Measurements from ENCODE around the gene PTPRK.

PTPRK gene

GRCh38 chr6:128141932-128142331 lies 378.5 kb downstream of the PTPRK start:
- Histone ChIP-seq H3K27ac (ENCODE audit: insufficient read depth, low read depth, low read length, poor library complexity, severe bottlenecking) (no peak overlapping the region), H3K4me3 (ENCODE audit: insufficient read depth, low read depth, low read length) (no peak overlapping the region), H3K36me3 (ENCODE audit: control insufficient read depth, insufficient read depth, low read length) (no peaks in the 10 kb centered on the region), H3K27me3 (ENCODE audit: control insufficient read depth, insufficient read depth, low read length, poor library complexity, severe bottlenecking) (no peaks in the 10 kb centered on the region), H3K4me1 (ENCODE audit: control insufficient read depth, insufficient read depth, low read length) (no peaks in the 10 kb centered on the region), H3K9me3 (ENCODE audit: control insufficient read depth, low read length) (no peaks in the 10 kb centered on the region)

- Histone ChIP-seq H3K4me1 (ENCODE audit: control insufficient read depth, insufficient read depth, low read length) (no peaks in the 10 kb centered on the region), H3K36me3 (ENCODE audit: control insufficient read depth, insufficient read depth, low read length) (no peaks in the 10 kb centered on the region), H3K27me3 (ENCODE audit: control insufficient read depth, insufficient read depth, low read length, poor library complexity, severe bottlenecking) (no peaks in the 10 kb centered on the region), H3K27ac (ENCODE audit: insufficient read depth, low read depth, low read length, poor library complexity, severe bottlenecking) (no peak overlapping the region), H3K4me3 (ENCODE audit: insufficient read depth, low read depth, low read length) (no peak overlapping the region), H3K9me3 (ENCODE audit: control insufficient read depth, low read length) (no peaks in the 10 kb centered on the region)
- WGBS, 2 experiments, result 94 to 97% methylated on average over 1 of the region's 1 CpG
These were observed 380.9 kb downstream of the PTPRK start for GRCh38 chr6:128139519-128139918.

GRCh38 chr6:128138694-128139093 lies 381.7 kb downstream of the PTPRK start:
- H3K9me3 ChIP-seq (ENCODE audit: control insufficient read depth, low read length), result no peaks in the 10 kb centered on the region
- H3K4me1 ChIP-seq (ENCODE audit: control insufficient read depth, insufficient read depth, low read length), result no peaks in the 10 kb centered on the region
- H3K4me3 ChIP-seq (ENCODE audit: insufficient read depth, low read depth, low read length), result no peak overlapping the region
- no peaks in the 10 kb centered on the region for H3K36me3 ChIP-seq (ENCODE audit: control insufficient read depth, insufficient read depth, low read length)
- no peaks in the 10 kb centered on the region for H3K27me3 ChIP-seq (ENCODE audit: control insufficient read depth, insufficient read depth, low read length, poor library complexity, severe bottlenecking)
- H3K27ac ChIP-seq (ENCODE audit: insufficient read depth, low read depth, low read length, poor library complexity, severe bottlenecking), result no peak overlapping the region
- 91 to 95% methylated on average over 1 of the region's 1 CpG for WGBS, 2 experiments

- Histone ChIP-seq H3K27me3 (ENCODE audit: control insufficient read depth, insufficient read depth, low read length, poor library complexity, severe bottlenecking) (no peaks in the 10 kb centered on the region), H3K4me1 (ENCODE audit: control insufficient read depth, insufficient read depth, low read length) (no peaks in the 10 kb centered on the region), H3K4me3 (ENCODE audit: insufficient read depth, low read depth, low read length) (no peak overlapping the region), H3K36me3 (ENCODE audit: control insufficient read depth, insufficient read depth, low read length) (no peaks in the 10 kb centered on the region), H3K9me3 (ENCODE audit: control insufficient read depth, low read length) (no peaks in the 10 kb centered on the region), H3K27ac (ENCODE audit: insufficient read depth, low read depth, low read length, poor library complexity, severe bottlenecking) (no peak overlapping the region)
These were observed 385.1 kb downstream of the PTPRK start for GRCh38 chr6:128135325-128135724.

GRCh38 chr6:128131566-128131965 lies 388.8 kb downstream of the PTPRK start:
- no peaks in the 10 kb centered on the region for H3K9me3 ChIP-seq (ENCODE audit: control insufficient read depth, low read length)
- WGBS, 2 experiments, result 88 to 99% methylated on average over 1 to 3 of the region's 3 CpGs
- H3K4me1 ChIP-seq (ENCODE audit: control insufficient read depth, insufficient read depth, low read length), result no peaks in the 10 kb centered on the region
- no peaks in the 10 kb centered on the region for H3K36me3 ChIP-seq (ENCODE audit: control insufficient read depth, insufficient read depth, low read length)
- no peaks in the 10 kb centered on the region for H3K27me3 ChIP-seq (ENCODE audit: control insufficient read depth, insufficient read depth, low read length, poor library complexity, severe bottlenecking)
- H3K4me3 ChIP-seq (ENCODE audit: insufficient read depth, low read depth, low read length), result no peak overlapping the region
- no peak overlapping the region for H3K27ac ChIP-seq (ENCODE audit: insufficient read depth, low read depth, low read length, poor library complexity, severe bottlenecking)

GRCh38 chr6:128131036-128131435 lies 389.4 kb downstream of the PTPRK start:
- Histone ChIP-seq H3K27ac (ENCODE audit: insufficient read depth, low read depth, low read length, poor library complexity, severe bottlenecking) (no peak overlapping the region), H3K4me3 (ENCODE audit: insufficient read depth, low read depth, low read length) (no peak overlapping the region), H3K27me3 (ENCODE audit: control insufficient read depth, insufficient read depth, low read length, poor library complexity, severe bottlenecking) (no peaks in the 10 kb centered on the region), H3K4me1 (ENCODE audit: control insufficient read depth, insufficient read depth, low read length) (no peaks in the 10 kb centered on the region), H3K9me3 (ENCODE audit: control insufficient read depth, low read length) (no peaks in the 10 kb centered on the region), H3K36me3 (ENCODE audit: control insufficient read depth, insufficient read depth, low read length) (no peaks in the 10 kb centered on the region)
- WGBS, 2 experiments, result 95 to 100% methylated on average over 4 of the region's 4 CpGs

- Histone ChIP-seq H3K27ac (ENCODE audit: insufficient read depth, low read depth, low read length, poor library complexity, severe bottlenecking) (no peak overlapping the region), H3K9me3 (ENCODE audit: control insufficient read depth, low read length) (no peaks in the 10 kb centered on the region), H3K4me3 (ENCODE audit: insufficient read depth, low read depth, low read length) (no peak overlapping the region), H3K27me3 (ENCODE audit: control insufficient read depth, insufficient read depth, low read length, poor library complexity, severe bottlenecking) (no peaks in the 10 kb centered on the region), H3K36me3 (ENCODE audit: control insufficient read depth, insufficient read depth, low read length) (no peaks in the 10 kb centered on the region), H3K4me1 (ENCODE audit: control insufficient read depth, insufficient read depth, low read length) (no peaks in the 10 kb centered on the region)
These were observed 390.7 kb downstream of the PTPRK start for GRCh38 chr6:128129679-128130078.

GRCh38 chr6:128127650-128128049 lies 392.7 kb downstream of the PTPRK start:
- Histone ChIP-seq H3K27me3 (ENCODE audit: control insufficient read depth, insufficient read depth, low read length, poor library complexity, severe bottlenecking) (no peaks in the 10 kb centered on the region), H3K9me3 (ENCODE audit: control insufficient read depth, low read length) (no peaks in the 10 kb centered on the region), H3K27ac (ENCODE audit: insufficient read depth, low read depth, low read length, poor library complexity, severe bottlenecking) (no peak overlapping the region), H3K36me3 (ENCODE audit: control insufficient read depth, insufficient read depth, low read length) (no peaks in the 10 kb centered on the region), H3K4me3 (ENCODE audit: insufficient read depth, low read depth, low read length) (no peak overlapping the region), H3K4me1 (ENCODE audit: control insufficient read depth, insufficient read depth, low read length) (no peaks in the 10 kb centered on the region)
- WGBS, 2 experiments, result 93 to 100% methylated on average over 1 of the region's 1 CpG

- no peaks in the 10 kb centered on the region for H3K9me3 ChIP-seq (ENCODE audit: control insufficient read depth, low read length)
- H3K27me3 ChIP-seq (ENCODE audit: control insufficient read depth, insufficient read depth, low read length, poor library complexity, severe bottlenecking), result no peaks in the 10 kb centered on the region
- no peaks in the 10 kb centered on the region for H3K4me1 ChIP-seq (ENCODE audit: control insufficient read depth, insufficient read depth, low read length)
- no peaks in the 10 kb centered on the region for H3K36me3 ChIP-seq (ENCODE audit: control insufficient read depth, insufficient read depth, low read length)
- no peak overlapping the region for H3K4me3 ChIP-seq (ENCODE audit: insufficient read depth, low read depth, low read length)
- no peak overlapping the region for H3K27ac ChIP-seq (ENCODE audit: insufficient read depth, low read depth, low read length, poor library complexity, severe bottlenecking)
- WGBS, 2 experiments, result 90 to 100% methylated on average over 1 of the region's 1 CpG
These were observed 395.7 kb downstream of the PTPRK start for GRCh38 chr6:128124713-128125112.

GRCh38 chr6:128121610-128122009 lies 398.8 kb downstream of the PTPRK start:
- Histone ChIP-seq H3K4me3 (ENCODE audit: insufficient read depth, low read depth, low read length) (no peak overlapping the region), H3K4me1 (ENCODE audit: control insufficient read depth, insufficient read depth, low read length) (no peaks in the 10 kb centered on the region), H3K27ac (ENCODE audit: insufficient read depth, low read depth, low read length, poor library complexity, severe bottlenecking) (no peak overlapping the region), H3K27me3 (ENCODE audit: control insufficient read depth, insufficient read depth, low read length, poor library complexity, severe bottlenecking) (no peaks in the 10 kb centered on the region), H3K9me3 (ENCODE audit: control insufficient read depth, low read length) (no peaks in the 10 kb centered on the region), H3K36me3 (ENCODE audit: control insufficient read depth, insufficient read depth, low read length) (no peaks in the 10 kb centered on the region)
- WGBS, 2 experiments, result 93 to 100% methylated on average over 1 to 2 of the region's 2 CpGs

- H3K27me3 ChIP-seq (ENCODE audit: control insufficient read depth, insufficient read depth, low read length, poor library complexity, severe bottlenecking), result no peaks in the 10 kb centered on the region
- H3K9me3 ChIP-seq (ENCODE audit: control insufficient read depth, low read length), result no peaks in the 10 kb centered on the region
- no peak overlapping the region for H3K4me3 ChIP-seq (ENCODE audit: insufficient read depth, low read depth, low read length)
- H3K36me3 ChIP-seq (ENCODE audit: control insufficient read depth, insufficient read depth, low read length), result no peaks in the 10 kb centered on the region
- no peaks in the 10 kb centered on the region for H3K4me1 ChIP-seq (ENCODE audit: control insufficient read depth, insufficient read depth, low read length)
- H3K27ac ChIP-seq (ENCODE audit: insufficient read depth, low read depth, low read length, poor library complexity, severe bottlenecking), result no peak overlapping the region
These were observed 399.2 kb downstream of the PTPRK start for GRCh38 chr6:128121190-128121589.
